NCI-H82 (cell line): ENCODE data around the gene PICALM.
"Not testable (repeated sequence)": the region's sequence is repeated elsewhere in the genome, so short reads cannot be mapped to it uniquely, and the experiment has no call there.

Experiments used
- DNase-seq: peaks from one replicate; lab custom pipeline; 2025; lab: John Stamatoyannopoulos, UW

Gene PICALM

GRCh38 chr11:85970593-85970992 is 98.3 kb downstream of the PICALM start:
- no peak for DNase-seq

- no peak for DNase-seq
Observed at GRCh38 chr11:85967457-85967856, 101.4 kb downstream of the PICALM start.

GRCh38 chr11:85965202-85965601 is 103.7 kb downstream of the PICALM start:
- DNase-seq, result no peak

GRCh38 chr11:85961930-85962363 is 106.9 kb downstream of the PICALM start:
- DNase-seq, result no peak

- DNase-seq, result no peak
Observed at GRCh38 chr11:85961130-85961529, 107.8 kb downstream of the PICALM start.

- peak; percentile 54 for DNase-seq
Observed at GRCh38 chr11:85960678-85961077, 108.2 kb downstream of the PICALM start.

GRCh38 chr11:85955531-85955930 is 113.4 kb downstream of the PICALM start:
- DNase-seq, result no peak

- DNase-seq, result no peak
Observed at GRCh38 chr11:85953491-85954143, 115.3 kb downstream of the PICALM start.

- not testable (repeated sequence) for DNase-seq
Observed at GRCh38 chr11:85952108-85952485, 116.8 kb downstream of the PICALM start.

- DNase-seq, result no peak
Observed at GRCh38 chr11:85951428-85952107, 117.3 kb downstream of the PICALM start.

GRCh38 chr11:85951049-85951405 is 117.9 kb downstream of the PICALM start:
- no peak for DNase-seq

GRCh38 chr11:85950317-85951048 is 118.4 kb downstream of the PICALM start:
- DNase-seq, result no peak

GRCh38 chr11:85949798-85950197 is 119.1 kb downstream of the PICALM start:
- DNase-seq, result no peak

GRCh38 chr11:85948884-85949283 is 120.0 kb downstream of the PICALM start:
- DNase-seq, result no peak

GRCh38 chr11:85947431-85948272 is 121.2 kb downstream of the PICALM start:
- DNase-seq, result no peak

GRCh38 chr11:85946221-85946620 is 122.7 kb downstream of the PICALM start:
- DNase-seq, result no peak

- no peak for DNase-seq
Observed at GRCh38 chr11:85945788-85946187, 123.1 kb downstream of the PICALM start.

- no peak for DNase-seq
Observed at GRCh38 chr11:85945296-85945695, 123.6 kb downstream of the PICALM start.

GRCh38 chr11:85941380-85941973 is 127.4 kb downstream of the PICALM start:
- peak; percentile 47 for DNase-seq

- DNase-seq, result no peak
Observed at GRCh38 chr11:85939099-85940015, 129.5 kb downstream of the PICALM start.

- DNase-seq, result no peak
Observed at GRCh38 chr11:85937835-85938234, 131.0 kb downstream of the PICALM start.
